ENCODE measurements around the gene TLX2.

TLX2 gene

DNA sequence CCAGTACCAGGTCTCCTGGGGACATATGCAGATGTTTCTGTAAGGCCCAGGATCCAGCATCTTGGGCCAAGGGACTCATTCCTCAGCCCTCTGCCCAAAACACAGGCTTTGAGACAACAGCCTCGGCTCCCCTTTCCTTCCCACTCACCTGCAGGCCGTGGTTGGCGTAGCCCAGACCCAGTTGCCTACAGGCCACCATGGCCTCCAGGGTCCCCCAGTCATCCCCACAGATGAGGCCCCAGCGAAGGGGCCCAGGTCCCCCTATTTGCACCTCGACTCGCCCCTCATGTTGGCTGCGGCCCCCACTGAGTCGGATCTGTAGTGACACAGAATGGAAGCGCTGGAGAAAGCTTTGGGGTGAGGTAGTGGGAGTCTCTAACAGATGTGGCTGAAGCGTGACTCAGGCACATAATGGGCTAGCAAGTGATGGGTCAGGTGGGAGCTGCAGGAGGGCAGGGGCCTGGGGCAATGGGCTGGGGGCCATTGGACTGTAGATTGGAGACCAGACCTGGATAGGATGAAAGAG lies 21.3 kb downstream of the TLX2 start:
- no peak overlapping the region for H3K4me3 ChIP-seq (ENCODE audit: low read depth, low read length)
- in situ Hi-C loops (cut with HindIII; ENCODE audit: low sequenced_read_pairs): no loop called here
- no peak for DNase-seq (ENCODE audit: low read depth, low spot score)
- TF ChIP-seq, protein P1, sequence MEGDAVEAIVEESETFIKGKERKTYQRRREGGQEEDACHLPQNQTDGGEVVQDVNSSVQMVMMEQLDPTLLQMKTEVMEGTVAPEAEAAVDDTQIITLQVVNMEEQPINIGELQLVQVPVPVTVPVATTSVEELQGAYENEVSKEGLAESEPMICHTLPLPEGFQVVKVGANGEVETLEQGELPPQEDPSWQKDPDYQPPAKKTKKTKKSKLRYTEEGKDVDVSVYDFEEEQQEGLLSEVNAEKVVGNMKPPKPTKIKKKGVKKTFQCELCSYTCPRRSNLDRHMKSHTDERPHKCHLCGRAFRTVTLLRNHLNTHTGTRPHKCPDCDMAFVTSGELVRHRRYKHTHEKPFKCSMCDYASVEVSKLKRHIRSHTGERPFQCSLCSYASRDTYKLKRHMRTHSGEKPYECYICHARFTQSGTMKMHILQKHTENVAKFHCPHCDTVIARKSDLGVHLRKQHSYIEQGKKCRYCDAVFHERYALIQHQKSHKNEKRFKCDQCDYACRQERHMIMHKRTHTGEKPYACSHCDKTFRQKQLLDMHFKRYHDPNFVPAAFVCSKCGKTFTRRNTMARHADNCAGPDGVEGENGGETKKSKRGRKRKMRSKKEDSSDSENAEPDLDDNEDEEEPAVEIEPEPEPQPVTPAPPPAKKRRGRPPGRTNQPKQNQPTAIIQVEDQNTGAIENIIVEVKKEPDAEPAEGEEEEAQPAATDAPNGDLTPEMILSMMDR (IDR thresholded peaks at IDR 0.05; ENCODE audit: low read depth, low read length): no peak

DNA sequence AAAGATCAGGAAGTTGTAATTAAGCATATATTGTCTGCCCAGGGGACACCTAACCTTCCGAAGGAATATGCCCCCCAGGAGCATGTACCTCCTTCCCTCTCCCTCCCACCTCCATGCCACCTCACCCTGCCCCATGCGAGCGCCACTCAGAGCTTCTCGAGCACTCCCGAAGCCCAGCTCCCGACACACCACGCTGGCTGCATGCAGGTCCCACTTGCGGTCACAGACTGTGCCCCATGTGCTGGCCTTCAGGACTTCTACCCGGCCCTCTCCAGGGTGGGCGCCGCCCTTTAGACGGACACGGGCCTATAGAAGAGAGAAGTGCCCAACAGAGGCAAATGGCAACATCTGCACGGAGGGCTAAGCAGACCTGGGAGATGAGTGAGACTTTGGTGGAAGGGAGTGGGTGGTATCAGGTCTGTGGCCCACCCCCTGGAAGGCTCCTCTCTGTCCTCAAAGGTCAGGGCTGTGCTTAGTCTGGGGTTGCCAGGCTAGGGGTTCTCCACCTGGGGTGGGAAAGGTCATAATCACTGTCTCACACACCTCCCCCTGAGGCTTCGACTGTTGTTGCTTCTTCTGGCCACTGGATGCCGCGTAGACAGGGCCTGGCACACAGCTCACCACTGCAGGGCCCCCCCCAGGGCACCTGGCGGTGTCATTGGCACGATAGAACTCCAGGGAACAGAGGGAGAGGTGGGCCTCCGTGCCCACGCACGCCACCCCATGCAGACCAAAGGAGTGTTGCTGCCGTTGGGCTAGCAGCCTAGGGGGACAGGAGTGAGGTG lies 22.1 kb downstream of the TLX2 start:
- DNase-seq (ENCODE audit: low read depth, low spot score): no peak
- in situ Hi-C loops (cut with HindIII; ENCODE audit: low sequenced_read_pairs): no loop called here
- H3K4me3 ChIP-seq (ENCODE audit: low read depth, low read length): no peak overlapping the region
- TF ChIP-seq, protein P1 (IDR thresholded peaks at IDR 0.05; ENCODE audit: low read depth, low read length): no peak

DNA sequence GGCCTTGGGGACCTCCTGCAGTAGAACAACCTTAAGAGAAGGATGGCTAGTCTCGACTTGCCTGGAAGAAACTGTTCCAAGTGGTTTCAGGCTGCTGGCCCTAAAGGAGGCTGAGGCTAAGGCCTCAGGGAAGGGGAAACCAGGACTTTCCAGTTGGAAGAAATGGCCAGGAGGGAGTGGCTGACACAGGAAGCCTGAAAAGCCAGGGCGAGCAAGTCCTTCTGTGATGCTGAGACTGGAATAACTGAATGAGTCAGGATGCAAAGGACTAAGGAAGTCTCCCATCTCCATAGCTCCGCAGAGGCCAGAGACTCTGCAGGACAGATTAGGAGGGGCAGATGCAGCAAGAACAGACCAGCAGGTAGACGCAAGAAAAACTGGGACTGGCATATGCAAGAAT lies 22.9 kb downstream of the TLX2 start:
- DNase-seq (ENCODE audit: low read depth, low spot score): no peak
- in situ Hi-C loops (cut with HindIII; ENCODE audit: low sequenced_read_pairs): no loop called here
- no peak overlapping the region for H3K4me3 ChIP-seq (ENCODE audit: low read depth, low read length)
- TF ChIP-seq, protein P1 (IDR thresholded peaks at IDR 0.05; ENCODE audit: low read depth, low read length): no peak

DNA sequence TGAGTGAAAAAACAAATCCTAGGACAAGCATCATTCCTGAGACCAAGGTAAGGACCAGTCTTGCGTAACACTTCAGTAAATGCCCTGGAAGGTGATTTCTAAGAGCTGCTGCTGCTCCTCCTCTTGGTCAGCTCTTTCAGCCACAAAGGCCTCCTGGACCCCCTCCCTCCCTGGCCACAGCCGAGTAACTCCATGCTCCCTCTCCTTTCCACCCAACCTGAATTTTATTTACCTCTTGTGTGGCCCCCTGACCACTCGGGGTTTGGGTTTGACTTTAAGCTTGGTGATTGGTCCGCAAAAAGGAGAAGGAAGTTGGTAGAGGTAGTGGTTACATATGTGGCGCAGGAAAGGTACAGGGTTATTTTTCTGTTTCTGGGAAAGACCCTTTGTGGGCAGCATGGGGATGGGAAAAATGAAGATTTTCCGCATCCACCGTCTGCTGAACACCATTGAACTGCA lies 24.7 kb downstream of the TLX2 start:
- no peak overlapping the region for H3K4me3 ChIP-seq (ENCODE audit: low read depth, low read length)

DNA sequence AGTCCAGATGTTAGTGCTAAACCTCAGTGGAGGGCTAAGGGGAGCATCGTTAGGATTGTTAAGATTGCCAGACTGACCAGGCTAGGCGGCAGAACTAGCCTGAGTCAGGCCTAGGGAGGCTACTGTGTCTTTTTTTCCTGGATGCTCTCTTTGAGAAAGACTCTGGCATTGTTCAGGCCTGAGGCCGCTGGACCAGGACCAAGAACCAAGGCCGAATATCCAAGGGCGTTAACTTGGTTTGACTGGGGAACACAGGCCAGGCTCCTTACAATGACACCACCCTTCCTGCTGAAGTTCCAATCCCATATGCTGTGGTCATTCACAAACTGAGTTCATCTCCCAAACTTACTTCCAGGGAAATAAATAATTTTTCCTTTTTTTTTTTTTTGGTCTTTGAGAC lies 26.0 kb downstream of the TLX2 start:
- no peak for DNase-seq (ENCODE audit: low read depth, low spot score)
- TF ChIP-seq, protein P1 (IDR thresholded peaks at IDR 0.05; ENCODE audit: low read depth, low read length): no peak
- in situ Hi-C loops (cut with HindIII; ENCODE audit: low sequenced_read_pairs): no loop called here
- H3K4me3 ChIP-seq (ENCODE audit: low read depth, low read length): no peak overlapping the region

More for the DNA sequence above, 24.7 kb downstream of the TLX2 start:
- DNase-seq (ENCODE audit: low read depth, low spot score): no peak
- TF ChIP-seq, protein P1 (IDR thresholded peaks at IDR 0.05; ENCODE audit: low read depth, low read length): no peak
- in situ Hi-C loops (cut with HindIII; ENCODE audit: low sequenced_read_pairs): no loop called here

DNA sequence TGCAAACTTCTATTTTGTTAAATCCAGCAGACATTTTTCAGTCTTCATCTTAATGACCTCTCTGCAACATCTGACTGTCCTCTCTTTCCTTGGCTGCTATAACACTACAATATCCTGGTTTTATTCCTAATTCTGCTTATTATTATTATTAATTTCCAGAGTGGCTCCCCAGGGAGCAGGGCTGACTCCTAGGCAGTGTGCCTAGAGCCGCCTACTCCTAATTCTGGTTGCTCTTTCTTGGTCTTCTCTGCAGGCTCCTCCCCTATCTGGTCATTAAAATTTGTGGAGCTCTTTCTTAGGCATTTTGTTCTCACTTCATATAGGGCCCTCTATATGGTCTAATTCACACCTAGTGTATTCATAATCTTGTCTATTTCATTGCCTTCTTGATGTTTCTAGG lies 28.7 kb downstream of the TLX2 start:
- in situ Hi-C loops (cut with HindIII; ENCODE audit: low sequenced_read_pairs): no loop called here
- no peak overlapping the region for H3K4me3 ChIP-seq (ENCODE audit: low read depth, low read length)
- TF ChIP-seq, protein P1 (IDR thresholded peaks at IDR 0.05; ENCODE audit: low read depth, low read length): no peak
- no peak for DNase-seq (ENCODE audit: low read depth, low spot score)
